Stimulated activated CD8-positive, alpha-beta memory T cell treated with anti-CD3 and anti-CD28 coated beads, Interleukin-4, amount 100 ng/mL, for 4 hours (primary cell): ENCODE measurements around the gene GOSR1.
"Not testable (repeated sequence)": the region's sequence is repeated elsewhere in the genome, so short reads cannot be mapped to it uniquely, and the experiment has no call there.

Experiments
- DNase-seq, 2 donors: peaks; one replicate each; pipeline ENCODE4 v3.0.0-alpha.2; 2020; ENCODE audit warnings: low read depth in 2 of 2, low spot score in 1 of 2

GOSR1 gene

DNA sequence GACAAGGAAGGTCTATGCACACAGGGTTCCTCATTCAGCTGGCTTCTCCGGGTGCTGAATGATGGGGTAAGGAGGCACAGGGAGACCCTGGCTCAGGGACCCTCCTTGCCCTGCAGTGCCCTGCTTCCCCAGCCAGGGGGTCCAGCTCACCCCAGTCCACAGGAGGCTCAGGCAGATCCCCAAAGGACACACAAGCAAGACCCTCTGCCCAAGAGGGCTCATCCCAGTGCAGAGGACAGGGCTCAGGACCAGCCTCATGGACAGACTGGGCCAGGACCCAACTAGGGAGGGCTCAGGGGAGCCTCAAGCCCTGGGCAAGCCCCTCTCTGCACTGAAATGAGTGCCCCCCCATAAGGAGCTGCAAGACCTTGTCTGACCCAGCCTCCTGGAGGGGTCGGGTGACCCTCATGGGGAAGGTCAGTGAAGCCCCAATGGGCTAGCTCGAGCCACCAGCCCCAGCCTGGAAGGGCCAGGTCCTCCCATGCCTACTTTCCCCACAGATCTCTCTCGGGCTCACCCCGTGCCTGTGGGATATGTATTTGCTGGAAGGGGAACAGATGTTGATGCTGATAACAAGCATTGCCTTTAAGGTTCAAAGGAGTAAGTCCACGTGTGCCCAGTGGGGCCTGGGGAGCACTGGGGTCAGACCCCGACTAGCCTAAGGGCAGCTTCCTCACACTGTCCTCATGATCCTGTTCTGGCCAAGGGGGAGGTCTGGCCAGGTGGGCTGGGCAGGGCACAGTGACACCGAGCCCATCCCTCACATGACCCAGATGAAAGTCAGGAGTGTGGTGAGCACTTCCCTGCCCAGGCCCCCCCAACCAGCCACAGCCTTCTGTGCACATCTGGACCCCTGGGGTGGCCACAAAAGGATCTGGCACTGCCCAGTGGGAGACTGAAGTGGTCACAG is 83.2 kb downstream of the GOSR1 start:
- DNase-seq, result not testable (repeated sequence)

DNA sequence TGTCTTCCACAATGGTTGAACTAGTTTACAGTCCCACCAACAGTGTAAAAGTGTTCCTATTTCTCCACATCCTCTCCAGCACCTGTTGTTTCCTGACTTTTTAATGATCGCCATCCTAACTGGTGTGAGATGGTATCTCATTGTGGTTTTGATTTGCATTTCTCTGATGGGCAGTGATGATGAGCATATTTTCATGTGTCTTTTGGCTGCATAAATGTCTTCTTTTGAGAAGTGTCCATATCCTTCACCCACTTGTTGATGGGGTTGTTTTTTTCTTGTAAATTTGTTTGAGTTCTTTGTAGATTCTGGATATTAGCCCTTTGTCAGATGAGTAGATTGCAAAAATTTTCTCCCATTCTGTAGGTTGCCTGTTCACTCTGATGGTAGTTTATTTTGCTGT is 84.6 kb downstream of the GOSR1 start:
- DNase-seq, result not testable (repeated sequence)

DNA sequence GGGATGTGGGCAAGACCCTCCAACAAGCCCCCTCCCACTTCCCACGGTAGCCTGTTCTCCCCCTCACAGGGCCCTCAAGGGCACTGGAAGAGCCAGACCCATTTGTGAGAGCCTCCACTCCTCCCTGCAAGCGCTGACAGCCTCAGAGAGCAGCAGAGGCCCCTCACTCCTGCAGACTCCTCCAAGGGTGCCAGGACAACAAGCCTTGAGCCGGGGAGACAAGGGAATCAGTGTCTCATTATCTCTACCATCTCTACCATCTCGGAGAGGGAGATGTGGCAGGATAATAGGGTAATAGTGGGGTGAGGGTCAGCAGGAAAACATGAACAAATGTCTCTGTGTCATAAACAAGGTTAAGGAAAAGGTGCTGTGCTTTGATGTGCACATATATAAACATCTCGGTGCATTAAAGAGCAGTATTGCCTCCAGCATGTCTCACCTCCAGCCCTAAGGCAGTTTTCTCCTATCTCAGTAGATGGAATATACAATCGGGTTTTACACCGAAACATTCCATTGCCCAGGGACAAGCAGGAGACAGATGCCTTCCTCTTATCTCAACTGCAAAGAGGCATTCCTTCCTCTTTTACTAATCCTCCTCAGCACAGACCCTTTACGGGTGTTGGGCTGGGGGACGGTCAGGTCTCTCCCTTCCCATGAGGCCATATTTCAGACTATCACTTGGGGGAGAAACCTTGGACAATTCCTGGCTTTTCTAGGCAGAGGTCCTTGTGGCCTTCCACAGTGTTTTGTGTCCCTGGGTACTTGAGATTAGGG is 86.1 kb downstream of the GOSR1 start:
- not testable (repeated sequence) for DNase-seq

DNA sequence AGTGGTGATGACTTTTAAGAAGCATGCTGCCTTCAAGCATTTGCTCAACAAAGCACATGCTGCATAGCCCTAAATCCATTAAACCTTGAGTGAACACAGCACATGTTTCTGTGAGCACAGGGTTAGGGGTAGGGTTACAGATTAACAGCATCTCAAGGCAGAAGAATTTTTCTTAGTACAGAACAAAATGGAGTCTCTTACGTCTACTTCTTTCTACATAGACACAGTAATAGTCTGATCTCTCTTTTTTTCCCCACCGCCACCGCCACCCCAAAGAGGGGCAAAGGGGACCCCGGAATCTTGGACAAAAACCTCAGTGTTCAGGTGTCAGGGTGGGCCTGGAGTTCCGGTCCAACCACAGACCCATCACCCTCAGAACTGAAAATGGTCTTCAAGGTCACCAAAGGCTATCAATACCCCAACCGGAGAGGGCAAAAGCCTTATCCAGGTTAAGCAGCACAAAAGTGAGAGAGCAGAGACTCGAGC is 86.7 kb downstream of the GOSR1 start:
- not testable (repeated sequence) for DNase-seq

DNA sequence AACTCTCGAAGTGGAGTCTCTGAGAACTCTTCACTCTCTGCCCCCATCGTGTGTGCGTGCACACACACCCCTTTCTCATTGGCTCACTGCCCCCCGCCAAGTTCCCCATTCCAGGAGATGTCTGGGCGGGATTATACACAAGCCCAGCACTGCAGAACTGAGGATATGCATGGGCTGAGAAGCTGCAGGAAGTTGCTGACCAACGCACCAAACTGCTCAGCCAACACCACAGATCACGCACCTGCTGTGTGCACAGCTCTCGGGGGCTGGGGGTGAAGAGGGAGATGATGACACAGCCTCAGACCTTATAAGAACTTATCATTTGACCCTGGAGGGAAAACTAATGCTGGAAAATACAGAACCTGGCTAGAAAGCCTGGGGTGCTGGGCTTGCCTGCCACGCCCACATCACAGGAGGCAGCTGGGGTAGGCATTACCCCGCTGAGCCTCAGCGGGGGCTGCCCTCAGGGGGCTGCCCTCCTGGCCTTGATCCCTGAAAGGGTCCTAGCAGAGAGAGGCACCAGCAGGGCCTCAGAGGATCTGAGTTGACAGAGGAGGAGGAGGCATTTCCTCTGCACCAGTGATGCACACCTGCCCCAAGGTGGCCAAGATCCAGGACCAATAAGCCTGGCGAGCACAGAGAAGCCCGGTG is 87.3 kb downstream of the GOSR1 start:
- DNase-seq, result not testable (repeated sequence)

DNA sequence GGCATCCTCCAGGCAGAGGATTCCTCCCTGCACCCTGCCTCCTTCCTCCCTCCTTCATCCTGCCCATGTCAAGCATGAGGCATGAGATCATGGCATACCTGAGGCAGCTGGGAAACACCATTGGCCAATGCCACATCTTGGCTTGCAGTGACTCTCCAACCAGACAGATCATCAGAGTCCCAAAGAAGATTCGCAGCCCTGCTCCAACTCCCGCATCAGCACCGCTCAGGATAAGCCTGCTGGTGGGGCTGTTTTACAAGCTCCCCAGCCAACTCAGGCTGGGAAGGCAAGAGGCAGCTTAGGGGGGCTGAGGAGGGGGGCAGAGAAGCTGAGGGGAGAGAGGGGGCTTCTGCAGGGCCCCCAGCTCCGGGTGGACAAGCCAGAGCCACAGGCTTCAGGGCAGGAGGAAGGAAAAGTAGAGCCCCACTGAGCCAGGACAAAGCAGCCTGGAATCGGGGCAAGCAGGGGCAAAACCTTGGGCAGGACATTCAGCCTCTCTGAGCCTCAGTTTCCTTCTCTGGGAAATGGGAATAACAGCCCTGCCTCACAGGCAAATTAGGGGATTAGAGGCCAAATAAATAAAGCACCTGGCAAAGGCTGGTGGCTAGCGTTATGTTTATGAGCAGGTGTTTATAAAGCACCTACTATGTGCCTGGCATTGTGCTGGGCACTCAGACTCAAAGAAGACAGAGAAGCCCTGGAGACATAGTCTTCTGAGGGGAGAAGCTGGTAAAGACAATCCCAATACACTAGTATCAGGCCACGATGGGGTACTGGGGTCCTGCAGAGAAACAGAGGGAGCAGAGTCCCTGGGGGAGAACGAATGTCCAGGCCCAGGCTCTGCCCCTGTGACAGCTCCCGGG is 88.1 kb downstream of the GOSR1 start:
- DNase-seq, result no peak

DNA sequence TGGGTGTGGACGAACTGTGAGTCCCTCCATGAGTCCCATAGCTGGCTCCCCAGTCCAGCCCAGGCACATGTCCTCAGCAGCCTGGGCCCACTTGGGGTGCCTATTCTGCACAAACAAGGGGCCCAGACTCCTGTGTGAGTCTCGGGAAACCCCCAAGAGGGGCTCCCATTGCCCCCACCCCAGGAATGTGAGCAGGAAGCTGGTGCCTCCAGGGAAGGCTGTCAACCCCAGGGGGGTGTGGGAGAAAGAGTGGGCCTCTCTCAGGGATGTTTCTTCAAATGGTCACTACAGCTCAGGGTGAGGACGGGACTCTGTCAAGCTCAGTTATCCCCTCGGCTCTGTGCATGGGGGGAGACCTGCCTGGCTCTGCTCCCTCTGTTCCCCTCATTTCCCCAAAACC is 88.9 kb downstream of the GOSR1 start:
- not testable (repeated sequence) for DNase-seq

DNA sequence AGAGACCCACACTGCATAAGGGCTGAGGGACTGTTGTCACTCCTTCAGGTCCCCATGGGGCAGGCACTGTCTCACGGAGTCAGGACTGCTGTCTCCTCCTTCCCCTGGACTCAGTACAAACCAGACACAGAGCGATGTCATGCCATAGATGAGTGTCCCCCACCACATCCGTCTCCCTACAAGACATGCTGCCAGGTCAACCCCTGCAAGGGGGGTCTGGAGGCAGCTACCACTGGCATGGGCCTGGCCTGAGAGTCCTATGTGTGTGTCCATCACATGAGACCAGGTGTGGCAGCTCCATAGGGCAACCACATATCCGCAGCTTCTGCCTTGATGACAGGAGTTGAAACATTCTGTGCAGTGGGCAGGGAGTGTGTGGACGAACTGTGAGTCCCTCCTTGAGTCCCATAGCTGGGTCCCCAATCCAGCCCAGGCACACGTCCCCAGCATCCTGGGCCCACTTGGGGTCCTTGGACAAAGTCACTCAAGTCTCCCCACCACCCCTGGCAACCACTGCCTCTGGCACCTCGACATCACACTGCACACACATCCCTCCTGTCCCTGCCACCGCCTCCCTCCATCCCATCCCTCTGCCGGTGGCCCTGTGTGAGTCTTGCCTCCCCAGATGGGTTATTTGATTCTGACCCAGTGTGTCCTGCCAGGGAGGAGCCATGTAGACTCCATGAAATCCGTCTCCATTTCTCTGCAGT is 89.5 kb downstream of the GOSR1 start:
- DNase-seq, result not testable (repeated sequence)

DNA sequence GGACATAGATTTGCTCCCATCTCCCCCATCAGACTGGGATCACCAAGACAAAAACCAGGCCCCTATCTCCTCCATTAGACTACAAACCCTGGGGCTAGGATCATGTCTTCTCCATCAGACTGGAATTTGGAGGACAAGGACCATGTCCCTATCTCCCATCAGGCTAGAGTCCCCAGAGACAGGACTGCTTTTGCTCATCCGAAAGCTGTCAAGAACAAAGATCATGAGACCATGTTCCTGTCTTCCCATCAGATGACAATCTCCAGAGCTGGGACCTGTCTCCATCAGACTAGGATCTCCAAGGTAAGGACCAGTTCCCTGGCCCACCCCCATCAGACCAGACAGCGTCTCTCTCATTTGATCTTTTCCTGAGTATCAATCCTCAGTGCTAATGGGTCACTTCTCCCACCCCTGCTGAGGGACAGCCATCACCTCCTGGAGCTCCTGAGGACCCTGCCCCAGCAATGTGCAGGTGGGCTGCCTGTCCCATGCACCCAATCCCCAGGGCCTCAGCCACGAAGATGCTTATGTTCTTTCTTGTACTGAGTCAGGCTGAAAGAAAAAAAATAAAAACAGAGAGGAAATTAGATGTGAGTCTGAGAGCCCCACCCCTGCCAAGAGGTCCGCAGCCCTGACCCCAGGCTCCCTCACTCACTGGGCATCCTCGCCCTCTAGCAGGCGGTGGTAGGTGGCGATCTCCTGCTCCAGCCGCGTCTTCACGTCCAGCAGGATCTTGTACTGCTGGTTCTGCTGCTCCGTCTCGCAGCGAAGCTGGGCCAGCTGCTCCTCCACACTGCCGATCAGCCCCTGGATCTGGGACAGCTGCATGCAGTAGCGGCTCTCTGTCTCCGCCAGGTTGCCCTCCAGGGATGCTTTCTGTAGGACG is 90.3 kb downstream of the GOSR1 start:
- DNase-seq, result no peak

- DNase-seq, result no peak
Measured at GRCh38 chr17:30568117-30568430, 90.9 kb downstream of the GOSR1 start.

DNA sequence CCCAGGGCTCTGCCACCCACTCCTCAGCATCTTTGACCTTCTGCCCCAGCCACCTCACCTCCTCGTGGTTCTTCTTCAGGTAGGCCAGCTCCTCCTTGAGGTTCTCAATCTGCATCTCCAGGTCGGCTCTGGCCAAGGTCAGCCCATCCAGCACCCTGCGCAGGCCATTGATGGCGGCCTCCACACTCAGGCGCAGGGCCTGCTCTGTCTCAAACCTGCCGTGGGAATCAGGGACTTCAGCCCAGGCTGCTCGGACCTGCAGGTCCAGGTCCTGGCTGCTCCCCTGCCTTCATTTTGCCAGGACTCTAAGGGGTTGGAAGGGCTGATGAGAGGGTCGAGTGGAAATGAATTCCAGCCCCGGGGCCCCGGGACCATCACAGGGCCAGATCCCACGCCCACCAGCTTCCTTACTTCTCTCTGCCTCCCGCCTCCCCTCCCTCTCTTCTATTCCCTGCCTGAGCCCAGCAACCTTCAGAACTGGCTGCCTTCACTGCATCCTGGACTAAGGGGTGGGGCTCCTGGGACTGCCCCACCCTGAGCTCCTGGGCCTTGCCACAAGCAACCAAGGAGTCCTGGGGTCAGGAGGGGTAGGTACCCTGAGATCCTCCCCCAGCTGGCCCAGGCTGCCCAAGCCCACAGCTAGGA is 92.4 kb downstream of the GOSR1 start:
- DNase-seq, result not testable (repeated sequence)

DNA sequence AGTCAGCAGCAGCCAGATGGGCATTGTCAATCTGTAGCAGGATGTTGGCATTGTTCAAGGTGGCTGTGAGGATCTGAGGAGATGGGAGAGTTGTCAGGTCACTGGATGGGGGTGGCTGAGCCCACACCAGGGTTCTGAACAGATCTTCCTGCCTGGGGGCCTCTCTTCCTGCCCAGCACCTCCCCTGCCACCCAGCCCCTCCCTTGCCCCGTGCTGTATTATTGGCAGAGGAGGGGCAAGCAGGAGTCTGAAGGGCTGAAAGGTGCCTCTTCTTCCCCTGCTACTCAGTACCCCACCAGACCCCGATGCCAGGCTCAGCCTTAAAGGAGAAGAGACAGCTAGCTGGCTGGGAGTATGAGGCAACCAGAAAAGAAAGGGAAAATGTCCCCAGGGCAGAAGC is 93.0 kb downstream of the GOSR1 start:
- DNase-seq, result no peak

- no peak for DNase-seq
Measured at GRCh38 chr17:30570596-30571265, 93.5 kb downstream of the GOSR1 start.

DNA sequence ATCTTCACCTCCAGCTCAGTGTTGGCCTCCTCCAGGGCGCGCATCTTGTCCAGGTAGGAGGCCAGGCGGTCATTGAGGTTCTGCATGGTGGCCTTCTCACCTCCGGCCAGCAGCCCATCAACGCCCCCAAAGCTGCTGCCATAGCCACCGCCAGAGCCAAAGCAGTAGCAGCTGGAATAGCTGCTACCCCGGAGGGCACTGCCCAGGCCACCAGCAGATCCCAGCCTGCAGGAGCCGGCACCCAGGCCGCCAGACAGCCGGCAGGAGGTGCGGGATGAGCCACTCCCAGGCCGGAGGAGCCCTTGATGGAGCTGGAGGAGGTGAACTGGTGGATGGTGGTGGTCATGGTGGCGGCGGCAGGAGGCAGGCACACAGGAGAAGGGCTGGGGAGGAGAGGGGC is 94.2 kb downstream of the GOSR1 start:
- DNase-seq, result not testable (repeated sequence)

DNA sequence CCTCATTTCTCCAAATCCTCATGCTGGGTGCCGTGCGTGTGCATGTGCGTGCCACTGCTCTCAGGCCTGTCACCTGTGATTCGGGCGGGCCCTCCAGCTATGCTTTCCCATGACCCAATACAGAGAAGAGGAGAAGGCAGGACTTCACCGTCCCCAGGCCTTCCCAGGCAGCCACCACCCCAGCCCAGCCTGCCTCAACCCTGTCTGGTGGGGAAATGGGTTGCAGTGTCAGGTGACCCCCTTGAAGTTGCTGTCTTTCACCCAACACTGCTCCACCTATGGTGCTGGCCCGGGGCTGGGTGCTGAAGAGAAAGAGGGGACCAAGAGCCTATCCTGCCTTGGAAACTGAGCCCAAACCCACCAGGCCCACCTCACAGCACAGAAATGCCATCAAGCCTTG is 94.7 kb downstream of the GOSR1 start:
- no peak for DNase-seq

DNA sequence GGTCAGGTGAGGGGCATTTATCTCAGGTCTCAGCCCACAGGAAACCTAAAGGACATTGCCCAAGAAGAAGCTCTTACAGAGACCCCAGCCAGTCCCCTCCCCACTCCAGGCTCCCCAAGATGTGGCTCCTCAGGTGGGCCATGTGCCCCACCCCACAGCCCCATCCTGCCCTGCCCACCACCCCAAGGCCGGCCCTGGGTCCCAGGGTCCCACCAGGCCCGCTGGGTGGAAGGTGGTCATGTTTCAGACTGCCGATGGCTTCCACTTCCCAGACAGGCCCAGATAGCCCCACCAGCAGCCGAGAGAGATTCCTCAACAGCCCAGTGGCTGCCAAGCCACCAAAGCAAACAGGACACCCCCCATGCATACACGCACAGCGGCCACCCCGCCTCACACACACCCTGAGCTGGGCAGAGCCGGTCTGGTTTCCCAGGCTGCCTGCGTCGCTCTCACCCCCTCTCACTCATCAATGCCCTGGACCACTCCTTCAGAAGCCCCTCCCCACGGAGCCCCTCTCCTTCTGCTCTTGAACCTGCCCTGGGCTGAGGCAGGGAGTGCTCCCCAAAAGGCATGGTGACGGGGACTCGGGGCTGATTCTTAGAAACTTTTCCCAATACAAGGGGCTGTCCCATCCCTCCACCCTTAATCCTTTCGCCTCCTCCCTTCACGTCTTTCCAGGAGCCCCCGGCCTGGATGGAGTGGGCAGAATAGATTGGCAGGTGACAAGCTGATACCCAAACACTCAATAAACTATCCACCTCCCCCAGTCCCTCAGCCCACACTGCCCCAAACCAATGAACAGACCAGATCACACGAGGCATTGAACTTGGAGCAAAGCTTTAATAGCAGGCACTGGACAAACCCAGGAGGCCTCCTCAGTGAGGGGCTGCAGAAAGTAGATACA is 95.7 kb downstream of the GOSR1 start:
- not testable (repeated sequence) for DNase-seq

DNA sequence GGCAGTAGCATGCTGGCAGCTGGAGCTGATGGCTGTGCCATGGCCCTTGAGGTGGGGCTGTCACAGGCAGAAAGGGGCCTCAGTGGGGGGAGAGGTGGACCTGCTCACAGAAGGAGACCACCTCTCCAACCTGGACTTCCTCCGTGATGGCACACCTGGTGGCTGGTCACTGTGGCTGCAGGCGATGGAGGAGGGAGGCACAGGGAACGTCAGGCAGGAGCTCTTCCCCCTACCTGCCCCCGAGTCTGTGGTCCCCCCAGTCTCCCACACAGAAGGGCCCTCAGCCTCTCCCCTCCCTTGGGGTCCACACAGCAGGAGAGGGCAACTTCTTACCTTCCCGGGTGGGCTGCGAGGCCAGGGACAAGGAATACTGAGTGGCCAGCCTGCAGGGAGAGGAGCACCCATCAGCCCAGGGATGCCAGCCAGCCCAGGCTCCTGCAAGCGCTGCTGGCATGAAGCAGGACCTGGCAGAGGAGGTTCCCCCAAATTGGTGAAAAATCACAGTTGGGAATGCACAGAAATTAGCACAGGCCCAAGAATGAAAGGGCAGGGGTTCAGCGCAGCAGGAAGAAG is 96.5 kb downstream of the GOSR1 start:
- no peak for DNase-seq
